HCT116 (cell line): ENCODE measurements around the gene MPV17. TPM values are rescaled to one million over a fixed set of nuclear protein-coding genes. Genes with fewer than 3 reads are reported as not detected.
A peak's percentile ranks its signal among the peaks of the same experiment; 100 is the strongest.

Source experiments
- ATAC-seq: fragments of 200-7000 bp; cut with Tn5 transposase; 2 replicates; pipeline ENCODE4 v1.9.1; 2020; ENCODE audit warnings: mild to moderate bottlenecking, moderate library complexity
- BruUV-seq: library from RNA; stranded (reverse); fragments of 400-500 nt; replicated peaks from 2 replicates; lab custom pipeline; 2021; lab: Mats Ljungman, UMichigan
- CTCF ChIA-PET: fragments of 300-600 bp; sonication (Branson Sonifier 250); formaldehyde crosslinking; loops from one replicate; lab custom pipeline; 2021; ENCODE audit warnings: antibody characterized with exemption; lab: Charles Lee
- POLR2A ChIA-PET: fragments of 300-600, 350-600 bp; sonication (Branson Sonifier 250); formaldehyde crosslinking; loops from one replicate; lab custom pipeline; 2021; ENCODE audit warnings: antibody characterized with exemption; lab: Charles Lee
- RAD21 ChIA-PET, 2 experiments: fragments of 300-600 bp; sonication (Branson Sonifier 250); formaldehyde crosslinking; loops; one replicate each; lab custom pipeline; 2023; ENCODE audit warnings: low total read pairs in 2 of 2; ENCODE audit not compliant: uncharacterized antibody in 2 of 2, unreplicated experiment in 2 of 2, low non-redundant PET in 1 of 2; lab: Charles Lee
- DNase-seq: peaks from one replicate; pipeline ENCODE4 v3.0.0-alpha.2; 2010; ENCODE audit warnings: low read depth, low spot score
- H2AFZ ChIP-seq: fragments of 200-600 bp; shearing (Covaris generic), sonication (generic); 2 replicates; pipeline ENCODE4 v1.6.1; 2017; ENCODE audit warnings: low read depth, mixed run types, mixed read lengths, antibody characterized with exemption, low read length; ENCODE audit not compliant: poor library complexity, severe bottlenecking
- H3K27ac ChIP-seq: 2 replicates; pipeline ENCODE4 v1.5.1; 2012; ENCODE audit warnings: low read depth, low read length
- H3K27me3 ChIP-seq: fragments of 200-600 bp; sonication (generic); 2 replicates; pipeline ENCODE4 v1.6.1; 2016; ENCODE audit warnings: mixed run types, low read length, mixed read lengths; ENCODE audit not compliant: insufficient read depth
- H3K36me3 ChIP-seq, 2 experiments: fragments of 200-500 bp in 1 of 2; fragments of 200-600 bp in 1 of 2; sonication (Bioruptor generic) in 1 of 2; sonication (generic) in 1 of 2; 2 replicates each; pipeline versions ENCODE4 v1.5.1 to v1.6.1; 2014 to 2016; ENCODE audit warnings: low read length in 2 of 2, inconsistent platforms in 1 of 2, mixed read lengths in 1 of 2, mixed run types in 1 of 2; ENCODE audit not compliant: insufficient read depth in 2 of 2, control insufficient read depth in 1 of 2
- H3K4me1 ChIP-seq, 2 experiments: fragments of 200-600 bp in 1 of 2; sonication (generic) in 1 of 2; 2 replicates each; pipeline versions ENCODE4 v1.5.1 to v1.6.1; 2012 to 2017; ENCODE audit warnings: low read length in 2 of 2, inconsistent platforms in 1 of 2, mild to moderate bottlenecking in 1 of 2, mixed read lengths in 1 of 2, mixed run types in 1 of 2, moderate library complexity in 1 of 2; ENCODE audit not compliant: insufficient read depth in 2 of 2, control insufficient read depth in 1 of 2
- H3K4me2 ChIP-seq: fragments of 200-600 bp; sonication (generic); 2 replicates; pipeline ENCODE4 v1.6.1; 2017; ENCODE audit warnings: mixed run types, low read length, mixed read lengths
- H3K4me3 ChIP-seq, 2 experiments: fragments of 200-600 bp in 1 of 2; sonication (generic) in 1 of 2; replicated peaks in 1 of 2; 2 replicates each; pipeline ENCODE4 v1.5.1; 2011 to 2016; ENCODE audit warnings: low read length in 2 of 2, control low read depth in 1 of 2, low read depth in 1 of 2, mild to moderate bottlenecking in 1 of 2, mixed read lengths in 1 of 2, mixed run types in 1 of 2
- H3K79me2 ChIP-seq: fragments of 200-600 bp; sonication (generic); 2 replicates; pipeline ENCODE4 v1.6.1; 2017; ENCODE audit warnings: mild to moderate bottlenecking, mixed run types, low read length, moderate library complexity, mixed read lengths; ENCODE audit not compliant: insufficient read depth
- H3K9ac ChIP-seq: fragments of 200-600 bp; sonication (generic); 2 replicates; pipeline ENCODE4 v1.6.1; 2016; ENCODE audit warnings: low read length, mixed read lengths
- H3K9me2 ChIP-seq: fragments of 200-600 bp; sonication (generic), shearing (Covaris generic); 2 replicates; pipeline ENCODE4 v1.6.1; 2017; ENCODE audit warnings: mixed run types, mild to moderate bottlenecking, moderate library complexity; ENCODE audit not compliant: insufficient read depth
- H3K9me3 ChIP-seq, 2 experiments: fragments of 200-500 bp in 1 of 2; fragments of 200-600 bp in 1 of 2; sonication (Bioruptor generic) in 1 of 2; sonication (generic) in 1 of 2; 2 replicates each; pipeline ENCODE4 v1.6.1; 2014 to 2017; ENCODE audit warnings: low read length in 2 of 2, mixed read lengths in 2 of 2, inconsistent platforms in 1 of 2, low read depth in 1 of 2, mild to moderate bottlenecking in 1 of 2, mixed run types in 1 of 2, moderate library complexity in 1 of 2; ENCODE audit not compliant: control insufficient read depth in 1 of 2, insufficient read depth in 1 of 2
- H4K20me1 ChIP-seq: fragments of 200-600 bp; sonication (generic), shearing (Covaris generic); 2 replicates; pipeline ENCODE4 v1.6.1; 2017; ENCODE audit warnings: mixed run types, mild to moderate bottlenecking, moderate library complexity; ENCODE audit not compliant: insufficient read depth
- CEBPB ChIP-seq: IDR thresholded peaks from 2 replicates; pipeline ENCODE4 v1.6.1; 2012; ENCODE audit warnings: low read depth
- EGR1 ChIP-seq: IDR thresholded peaks from 2 replicates; pipeline ENCODE4 v1.6.1; 2012; ENCODE audit warnings: low read depth
- FOSL1 ChIP-seq: IDR thresholded peaks from 2 replicates; pipeline ENCODE4 v1.6.1; 2012; ENCODE audit warnings: low read depth
- JUND ChIP-seq: IDR thresholded peaks from 2 replicates; pipeline ENCODE4 v1.6.1; 2012
- RAD21 ChIP-seq: IDR thresholded peaks from 2 replicates; pipeline ENCODE4 v1.6.1; 2012; ENCODE audit warnings: low read depth, mild to moderate bottlenecking
- SIN3A ChIP-seq: IDR thresholded peaks from 2 replicates; pipeline ENCODE4 v1.6.1; 2012; ENCODE audit warnings: low read depth
- SP1 ChIP-seq: IDR thresholded peaks from 2 replicates; pipeline ENCODE4 v1.6.1; 2012; ENCODE audit warnings: low read depth
- ZFX ChIP-seq: fragments of 450-650 bp; IDR thresholded peaks from 2 replicates; pipeline ENCODE4 v1.6.1; 2017
- ZNF274 ChIP-seq: fragments of 200-500 bp; sonication (Bioruptor generic); IDR thresholded peaks from 2 replicates; pipeline ENCODE4 v1.6.1; 2014; ENCODE audit warnings: mild to moderate bottlenecking, low read depth, low read length, inconsistent platforms
- intact Hi-C: fragments of 100-400 bp; cut with micrococcal nuclease; formaldehyde crosslinking; loops from 2 replicates; pipeline ENCODE4 v1.10.0; 2022
- total RNA-seq: library from RNA; stranded (reverse); gene quantifications from one replicate; pipeline ENCODE4 v1.2.1, GENCODE V29; 2021; ENCODE audit not compliant: unreplicated experiment
- TF ChIP-seq, protein P1 (sequence below): IDR thresholded peaks from 2 replicates; pipeline ENCODE4 v1.6.1; 2012

MPV17 gene
- total RNA-seq, 1 experiment from 2014 or later: 55.4 TPM

GRCh38 chr2:27281855-27282559 lies 40.9 kb downstream of the MPV17 start, which contains the start of gene TRIM54:
Gene TRIM54, plus strand, starts transcription at chr2:27282429. Its CDS starts 303 bp downstream, at chr2:27282732.
- ATAC-seq: no peak
- DNase-seq: no peak
- POLR2A ChIA-PET: interaction anchor here (2.3 kb wide), 1 partner anchor 11 kb away, joined by 8 read pairs; no protein-coding TSS in a partner anchor
- Histone ChIP-seq H3K4me1 (peaks cover 2 to 28% of the 10 kb centered on the region in 2 experiments), H3K4me3 (no peak within 1 kb of the TSS), H3K79me2 (no peaks in the 10 kb centered on the region), H3K9me2 (no peaks in the 10 kb centered on the region), H3K27ac (no peak within 1 kb of the TSS), H2AFZ (no peak within 1 kb of the TSS), H3K27me3 (no peaks in the 10 kb centered on the region), H3K4me2 (peak within 1 kb of the TSS; percentile 34), H3K9me3 (no peaks in the 10 kb centered on the region), H3K36me3 (no peaks in the 10 kb centered on the region), H4K20me1 (no peaks in the 10 kb centered on the region), H3K9ac (no peak within 1 kb of the TSS)
- CTCF ChIA-PET: interaction anchor here (1.2 to 5.6 kb wide), 5 partner anchors 10 to 182 kb away, joined by 3 to 50 read pairs (median 12); no protein-coding TSS in a partner anchor
- no TSS peak for BruUV-seq
- RAD21 ChIA-PET: interaction anchor here in 1 of 2 experiments (1.2 kb wide), 1 partner anchor 21 kb away, joined by 3 read pairs; no protein-coding TSS in a partner anchor
- TF ChIP-seq CEBPB (no peak), FOSL1 (no peak), ZFX (no peak), SIN3A (no peak), ZNF274 (no peak), EGR1 (no peak), RAD21 (no peak), JUND (no peak), SP1 (no peak)
- TF ChIP-seq, protein P1, sequence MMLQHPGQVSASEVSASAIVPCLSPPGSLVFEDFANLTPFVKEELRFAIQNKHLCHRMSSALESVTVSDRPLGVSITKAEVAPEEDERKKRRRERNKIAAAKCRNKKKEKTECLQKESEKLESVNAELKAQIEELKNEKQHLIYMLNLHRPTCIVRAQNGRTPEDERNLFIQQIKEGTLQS: no peak
- intact Hi-C loops: loop anchor here (2.0 to 5.0 kb wide), 2 partner anchors 183 to 315 kb away; no protein-coding TSS in a partner anchor
